B cell (primary cell): ENCODE measurements around the gene GLIS1.

Source experiments
- CTCF ChIP-seq: fragments of 200-600 bp; IDR thresholded peaks from one replicate; pipeline ENCODE4 v1.8.0; 2022; ENCODE audit warnings: antibody characterized with exemption, mild to moderate bottlenecking
- EZH2 ChIP-seq: IDR thresholded peaks from 2 replicates; pipeline ENCODE4 v1.6.1; 2012; ENCODE audit warnings: borderline replicate concordance, low read depth, mild to moderate bottlenecking, moderate library complexity, low read length; ENCODE audit not compliant: insufficient read depth, poor library complexity, severe bottlenecking

GRCh38 chr1:53470584-53470983 is 268.4 kb downstream of the GLIS1 start:
- no peak for TF ChIP-seq CTCF
- TF ChIP-seq EZH2, result no peak
